ENCODE data around the gene ESYT1. TPM values are rescaled to one million over a fixed set of nuclear protein-coding genes. Genes with fewer than 3 reads are reported as not detected.

Gene ESYT1
- total and polyA plus RNA-seq, 2 donors (not counting 3 experiments of a cell fraction or from before 2014, with no cell fraction given), result 161 to 234 TPM

DNA sequence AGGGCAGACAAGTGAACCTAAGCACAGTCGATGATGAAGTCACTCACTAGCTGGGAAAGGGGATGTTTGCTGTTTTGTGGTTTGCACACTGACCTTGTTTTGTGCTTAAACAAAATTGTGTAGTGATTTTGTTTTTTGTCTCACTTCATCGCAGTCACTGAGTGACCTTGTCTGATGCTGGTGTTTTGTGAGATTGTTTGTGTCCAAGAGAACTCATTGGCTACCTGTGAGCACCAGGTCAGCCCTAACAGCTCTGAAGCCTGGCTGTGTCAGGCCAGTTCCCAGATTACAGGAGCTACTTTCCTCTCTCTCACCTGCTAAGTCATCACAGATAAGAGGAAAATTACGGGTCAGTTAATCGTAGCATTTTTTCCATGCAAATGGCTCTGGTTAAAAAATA lies 3.9 kb upstream of the ESYT1 start:
- no TSS peak for BruUV-seq (replicated peaks)
- POLR2A ChIA-PET, result no interaction called here
- intact Hi-C loops (cut with micrococcal nuclease), result no loop called here

GRCh38 chr12:56126732-56127239 lies 1.3 kb upstream of the ESYT1 start:
- Histone ChIP-seq H3K27ac (ENCODE audit: insufficient read depth, low read depth, low read length) (peak overlapping the region; percentile 15), H3K9me1 (replicated peaks; ENCODE audit: control insufficient read depth, extremely low read depth, insufficient read depth, low read length) (no peaks in the 10 kb centered on the region), H4K20me1 (replicated peaks; ENCODE audit: control insufficient read depth, extremely low read depth, insufficient read depth, low read length) (no peaks in the 10 kb centered on the region), H3K4me3 (replicated peaks in 1 of 3; ENCODE audit: insufficient read depth in 1 of 3, low read depth in 1 of 3, low read length in 3 of 3) (no peak overlapping the region), H3K9ac (replicated peaks; ENCODE audit: extremely low read depth, insufficient read depth, low read length) (peak overlapping the region; percentile 37), H3K9me3 (replicated peaks; ENCODE audit: control insufficient read depth, insufficient read depth, low read length) (no peaks in the 10 kb centered on the region), H3K36me3 (ENCODE audit: control insufficient read depth in 2 of 2, extremely low read depth in 1 of 2, insufficient read depth in 2 of 2, low read length in 2 of 2) (peaks cover 0 to 14% of the 10 kb centered on the region in 2 experiments), H2AFZ (ENCODE audit: low read depth, low read length) (no peak overlapping the region), H3K79me2 (ENCODE audit: control insufficient read depth, insufficient read depth, low read length) (peaks cover 19% of the 10 kb centered on the region), H3K27me3 (ENCODE audit: control insufficient read depth in 2 of 2, insufficient read depth in 2 of 2, low read length in 2 of 2) (no peaks in the 10 kb centered on the region), H3K4me1 (ENCODE audit: control insufficient read depth, extremely low read depth, insufficient read depth, low read length) (peaks cover 28% of the 10 kb centered on the region), H3K4me2 (ENCODE audit: insufficient read depth, low read length) (peak overlapping the region; percentile 82)
- FAIRE-seq (peak; percentile 31), DNase-seq (ENCODE audit: low read depth, low spot score) (peak; percentile 26)
- no TSS peak for BruUV-seq (replicated peaks)
- ChIA-PET POLR2A (interaction anchor here (1.4 to 2.6 kb wide), 2 partner anchors 32 to 36 kb away, joined by 6 to 23 read pairs; partner anchors contain the start of gene MYL6), CTCF (interaction anchor here (0.6 to 11.9 kb wide), 14 partner anchors 8 to 95 kb away, joined by 3 to 236 read pairs (median 4); partner anchors contain the start of genes MYL6, RNF41, SMARCC2 and ZC3H10)
- no peak for TF ChIP-seq MYC (IDR thresholded peaks at IDR 0.05; ENCODE audit: low read depth, low read length)
- intact Hi-C loops (cut with micrococcal nuclease) (loop anchor here (1.0 kb wide), 4 partner anchors 8 to 98 kb away; partner anchors contain the start of genes NABP2, SMARCC2 and ZC3H10), dilution Hi-C loops (cut with MboI; ENCODE audit: extremely low pct_ligation_motif_present, low sequenced_read_pairs) (no loop called here)

More for the DNA sequence above, 3.9 kb upstream of the ESYT1 start:
- H3K9ac ChIP-seq (replicated peaks; ENCODE audit: extremely low read depth, insufficient read depth, low read length), result no peak overlapping the region
- no peak for TF ChIP-seq POLR2A (IDR thresholded peaks at IDR 0.05; ENCODE audit: low read depth, low read length)
- H3K9me3 ChIP-seq (replicated peaks; ENCODE audit: control insufficient read depth, insufficient read depth, low read length), result no peaks in the 10 kb centered on the region
- H3K9me1 ChIP-seq (replicated peaks; ENCODE audit: control insufficient read depth, extremely low read depth, insufficient read depth, low read length), result no peaks in the 10 kb centered on the region
- H4K20me1 ChIP-seq (replicated peaks; ENCODE audit: control insufficient read depth, extremely low read depth, insufficient read depth, low read length), result no peaks in the 10 kb centered on the region
- peaks cover 0 to 13% of the 10 kb centered on the region in 2 experiments for H3K36me3 ChIP-seq (ENCODE audit: control insufficient read depth in 2 of 2, extremely low read depth in 1 of 2, insufficient read depth in 2 of 2, low read length in 2 of 2)
- H3K27me3 ChIP-seq (ENCODE audit: control insufficient read depth in 2 of 2, insufficient read depth in 2 of 2, low read length in 2 of 2), result no peaks in the 10 kb centered on the region
- H2AFZ ChIP-seq (ENCODE audit: low read depth, low read length), result no peak overlapping the region
- H3K27ac ChIP-seq (ENCODE audit: insufficient read depth, low read depth, low read length), result no peak overlapping the region
- H3K4me2 ChIP-seq (ENCODE audit: insufficient read depth, low read length), result no peak overlapping the region
- DNase-seq (ENCODE audit: low read depth, low spot score) (no peak), FAIRE-seq (peak; percentile 26)
- dilution Hi-C loops (cut with MboI; ENCODE audit: extremely low pct_ligation_motif_present, low sequenced_read_pairs), result no loop called here
- H3K79me2 ChIP-seq (ENCODE audit: control insufficient read depth, insufficient read depth, low read length), result peaks cover 16% of the 10 kb centered on the region
- CTCF ChIA-PET, result interaction anchor here (1.2 to 11.9 kb wide), 2 partner anchors 23 to 65 kb away, joined by 3 to 236 read pairs; partner anchors contain the start of gene SMARCC2
- H3K4me1 ChIP-seq (ENCODE audit: control insufficient read depth, extremely low read depth, insufficient read depth, low read length), result peaks cover 35% of the 10 kb centered on the region
- no peak overlapping the region for H3K4me3 ChIP-seq (replicated peaks in 1 of 3; ENCODE audit: insufficient read depth in 1 of 3, low read depth in 1 of 3, low read length in 3 of 3)
